ENCODE results near the gene RIN3. TPM values are rescaled to one million over a fixed set of nuclear protein-coding genes. Genes with fewer than 3 reads are reported as not detected.

RIN3 gene
- total and polyA plus RNA-seq, 4 donors, result 3.4 to 7.4 (median 5.2) TPM

DNA sequence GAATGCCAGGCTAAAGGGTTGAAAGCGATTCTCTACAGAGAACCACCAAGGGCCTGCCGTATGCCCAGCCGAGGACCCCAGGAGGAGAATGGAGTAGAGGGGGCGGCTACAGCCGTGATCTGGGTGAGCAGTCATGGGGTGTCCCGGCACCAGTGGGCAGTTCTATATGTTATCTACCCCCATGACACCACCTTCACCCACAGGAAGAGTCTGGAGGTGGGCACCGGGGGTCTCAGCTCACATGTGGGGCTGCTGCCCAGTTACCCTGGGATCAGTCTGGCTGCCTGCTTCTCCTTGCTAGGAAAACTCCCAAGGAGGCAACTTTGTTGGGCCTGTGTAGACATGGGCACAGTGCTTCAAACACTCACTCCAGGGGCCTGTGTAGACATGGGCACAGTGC lies 135.5 kb downstream of the RIN3 start:
- Histone ChIP-seq H3K27me3 (ENCODE audit: control insufficient read depth, insufficient read depth, low read length) (no peaks in the 10 kb centered on the region), H3K27ac (ENCODE audit: low read depth, low read length) (no peak overlapping the region), H3K4me3 (ENCODE audit: low read depth, low read length) (no peak overlapping the region), H3K9me3 (ENCODE audit: control insufficient read depth, insufficient read depth, low read length) (peaks cover 3% of the 10 kb centered on the region), H3K36me3 (ENCODE audit: control insufficient read depth, insufficient read depth, low read length) (peaks cover 12% of the 10 kb centered on the region), H3K4me1 (ENCODE audit: control insufficient read depth, insufficient read depth, low read length) (no peaks in the 10 kb centered on the region)
- WGBS (ENCODE audit: insufficient coverage), result 100% methylated on average over 5 of the region's 7 CpGs
- no peak for DNase-seq (ENCODE audit: low read depth in 4 of 6, low spot score in 6 of 6)

DNA sequence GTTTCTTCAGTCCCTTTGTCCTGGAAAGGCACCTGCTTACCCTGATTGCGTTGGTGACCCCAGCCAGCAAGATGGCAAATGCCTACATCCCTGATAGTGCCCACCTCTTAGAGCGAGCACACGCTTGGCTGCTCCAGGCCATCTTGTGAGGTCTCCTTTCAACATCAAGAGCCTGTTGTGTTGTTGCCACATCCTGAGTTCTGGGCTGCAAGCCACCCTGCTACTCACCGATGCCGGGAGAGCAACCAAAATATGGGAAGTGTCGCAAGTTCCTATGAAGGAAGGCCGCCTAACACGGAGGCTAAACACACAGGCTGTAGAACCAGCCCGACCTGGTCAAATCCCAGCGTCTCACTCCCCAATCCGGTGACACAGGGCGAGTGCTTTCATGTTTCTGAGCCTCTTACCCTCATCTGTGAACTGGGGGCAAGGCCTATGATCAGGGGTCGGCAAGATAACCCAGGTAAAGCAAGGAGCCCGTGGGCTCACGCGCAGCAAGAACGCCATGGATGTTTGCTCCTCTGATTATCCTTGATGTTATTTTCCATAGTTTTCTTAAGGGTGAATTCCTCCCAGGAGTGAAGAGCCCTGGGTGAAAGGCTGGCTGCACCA lies 136.5 kb downstream of the RIN3 start:
- WGBS (ENCODE audit: insufficient coverage), result 85% methylated on average over 12 of the region's 17 CpGs
- peak in 1 of 6 donors; percentile 10 for DNase-seq (ENCODE audit: low read depth in 4 of 6, low spot score in 6 of 6)
- Histone ChIP-seq H3K27me3 (ENCODE audit: control insufficient read depth, insufficient read depth, low read length) (no peaks in the 10 kb centered on the region), H3K27ac (ENCODE audit: low read depth, low read length) (no peak overlapping the region), H3K9me3 (ENCODE audit: control insufficient read depth, insufficient read depth, low read length) (peaks cover 3% of the 10 kb centered on the region), H3K36me3 (ENCODE audit: control insufficient read depth, insufficient read depth, low read length) (peaks cover 12% of the 10 kb centered on the region), H3K4me3 (ENCODE audit: low read depth, low read length) (no peak overlapping the region), H3K4me1 (ENCODE audit: control insufficient read depth, insufficient read depth, low read length) (no peaks in the 10 kb centered on the region)

- Histone ChIP-seq H3K4me3 (ENCODE audit: low read depth, low read length) (no peak overlapping the region), H3K36me3 (ENCODE audit: control insufficient read depth, insufficient read depth, low read length) (peaks cover 12% of the 10 kb centered on the region), H3K27me3 (ENCODE audit: control insufficient read depth, insufficient read depth, low read length) (no peaks in the 10 kb centered on the region), H3K4me1 (ENCODE audit: control insufficient read depth, insufficient read depth, low read length) (no peaks in the 10 kb centered on the region), H3K27ac (ENCODE audit: low read depth, low read length) (no peak overlapping the region), H3K9me3 (ENCODE audit: control insufficient read depth, insufficient read depth, low read length) (no peaks in the 10 kb centered on the region)
- 95% methylated on average over 11 of the region's 12 CpGs for WGBS (ENCODE audit: insufficient coverage)
- DNase-seq (ENCODE audit: low read depth in 4 of 6, low spot score in 6 of 6), result no peak
Measured at GRCh38 chr14:92650581-92651105, 137.1 kb downstream of the RIN3 start.

DNA sequence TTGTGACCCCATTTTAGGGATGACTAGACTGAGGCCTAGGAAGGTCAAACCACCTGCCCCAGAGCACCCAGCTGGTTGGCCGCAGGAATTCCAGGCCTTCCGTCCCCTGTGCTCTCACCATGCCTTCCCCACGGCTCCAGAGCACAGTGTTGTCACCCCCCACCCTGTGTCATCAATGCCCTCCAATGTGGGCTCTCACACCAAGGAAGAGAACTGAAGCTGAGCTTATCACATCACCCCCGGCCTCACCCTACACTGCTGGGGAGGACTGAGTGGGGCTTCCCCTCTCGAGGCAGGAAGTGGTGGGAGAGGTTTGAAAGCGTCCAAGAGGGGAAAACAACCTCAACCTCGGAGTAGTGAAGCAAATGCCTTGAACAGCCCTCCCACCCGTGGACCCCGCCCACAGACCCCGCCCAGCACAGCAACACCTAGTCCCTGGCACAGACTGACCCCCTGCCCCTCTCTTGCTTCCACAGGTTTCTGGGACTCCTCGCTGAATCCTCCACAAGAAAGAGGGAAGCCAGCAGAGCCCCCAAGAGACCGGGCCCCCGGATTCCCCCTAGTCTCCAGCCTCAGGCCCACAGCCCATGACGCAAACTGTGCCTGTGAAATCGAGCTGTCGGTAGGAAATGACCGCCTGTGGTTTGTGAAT lies 137.7 kb downstream of the RIN3 start:
- no peak overlapping the region for H3K27ac ChIP-seq (ENCODE audit: low read depth, low read length)
- WGBS (ENCODE audit: insufficient coverage), result 75% methylated on average over 10 of the region's 17 CpGs
- peaks cover 12% of the 10 kb centered on the region for H3K36me3 ChIP-seq (ENCODE audit: control insufficient read depth, insufficient read depth, low read length)
- H3K4me3 ChIP-seq (ENCODE audit: low read depth, low read length), result no peak overlapping the region
- no peak for DNase-seq (ENCODE audit: low read depth in 4 of 6, low spot score in 6 of 6)
- H3K4me1 ChIP-seq (ENCODE audit: control insufficient read depth, insufficient read depth, low read length), result no peaks in the 10 kb centered on the region
- H3K9me3 ChIP-seq (ENCODE audit: control insufficient read depth, insufficient read depth, low read length), result no peaks in the 10 kb centered on the region
- no peaks in the 10 kb centered on the region for H3K27me3 ChIP-seq (ENCODE audit: control insufficient read depth, insufficient read depth, low read length)

- Histone ChIP-seq H3K4me1 (ENCODE audit: control insufficient read depth, insufficient read depth, low read length) (no peaks in the 10 kb centered on the region), H3K27ac (ENCODE audit: low read depth, low read length) (no peak overlapping the region), H3K36me3 (ENCODE audit: control insufficient read depth, insufficient read depth, low read length) (peaks cover 12% of the 10 kb centered on the region), H3K9me3 (ENCODE audit: control insufficient read depth, insufficient read depth, low read length) (no peaks in the 10 kb centered on the region), H3K27me3 (ENCODE audit: control insufficient read depth, insufficient read depth, low read length) (no peaks in the 10 kb centered on the region), H3K4me3 (ENCODE audit: low read depth, low read length) (no peak overlapping the region)
- no peak for DNase-seq (ENCODE audit: low read depth in 4 of 6, low spot score in 6 of 6)
- WGBS (ENCODE audit: insufficient coverage), result 80% methylated on average over 21 of the region's 27 CpGs
Measured at GRCh38 chr14:92651758-92652406, 138.3 kb downstream of the RIN3 start.

GRCh38 chr14:92652413-92653151 lies 139.0 kb downstream of the RIN3 start:
- Histone ChIP-seq H3K27ac (ENCODE audit: low read depth, low read length) (no peak overlapping the region), H3K4me1 (ENCODE audit: control insufficient read depth, insufficient read depth, low read length) (no peaks in the 10 kb centered on the region), H3K36me3 (ENCODE audit: control insufficient read depth, insufficient read depth, low read length) (peaks cover 13% of the 10 kb centered on the region), H3K27me3 (ENCODE audit: control insufficient read depth, insufficient read depth, low read length) (no peaks in the 10 kb centered on the region), H3K4me3 (ENCODE audit: low read depth, low read length) (no peak overlapping the region), H3K9me3 (ENCODE audit: control insufficient read depth, insufficient read depth, low read length) (no peaks in the 10 kb centered on the region)
- no peak for DNase-seq (ENCODE audit: low read depth in 4 of 6, low spot score in 6 of 6)
- 90% methylated on average over 26 of the region's 26 CpGs for WGBS (ENCODE audit: insufficient coverage)

DNA sequence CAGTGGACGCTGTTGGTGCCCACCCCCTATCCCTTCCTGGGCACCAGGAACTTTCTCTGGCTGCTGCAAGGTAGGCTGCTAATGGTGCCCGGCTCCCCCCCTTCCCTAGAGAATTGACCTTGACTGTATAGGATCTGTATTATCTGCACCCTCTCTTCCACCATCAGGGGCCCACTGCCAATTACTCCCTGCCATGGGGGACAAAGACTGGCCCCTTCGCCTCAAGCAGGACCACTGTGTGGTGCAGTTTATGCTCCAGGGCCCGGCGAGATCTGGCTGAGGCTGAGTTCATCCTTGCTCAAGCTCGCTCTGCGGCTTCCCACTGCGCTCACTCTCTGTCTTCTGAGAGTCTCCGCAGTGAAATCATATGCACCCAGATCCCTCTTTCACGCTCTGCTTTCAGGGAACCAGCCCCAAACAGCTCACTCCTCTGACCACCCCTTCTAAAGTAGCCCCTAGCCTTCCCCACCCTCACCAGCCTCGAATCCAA lies 139.6 kb downstream of the RIN3 start:
- Histone ChIP-seq H3K4me1 (ENCODE audit: control insufficient read depth, insufficient read depth, low read length) (no peaks in the 10 kb centered on the region), H3K27ac (ENCODE audit: low read depth, low read length) (no peak overlapping the region), H3K27me3 (ENCODE audit: control insufficient read depth, insufficient read depth, low read length) (no peaks in the 10 kb centered on the region), H3K9me3 (ENCODE audit: control insufficient read depth, insufficient read depth, low read length) (no peaks in the 10 kb centered on the region), H3K4me3 (ENCODE audit: low read depth, low read length) (no peak overlapping the region), H3K36me3 (ENCODE audit: control insufficient read depth, insufficient read depth, low read length) (peaks cover 14% of the 10 kb centered on the region)
- 85% methylated on average over 9 of the region's 11 CpGs for WGBS (ENCODE audit: insufficient coverage)
- DNase-seq (ENCODE audit: low read depth in 4 of 6, low spot score in 6 of 6), result no peak

- no peak overlapping the region for H3K27ac ChIP-seq (ENCODE audit: low read depth, low read length)
- no peak for DNase-seq (ENCODE audit: low read depth in 4 of 6, low spot score in 6 of 6)
- H3K36me3 ChIP-seq (ENCODE audit: control insufficient read depth, insufficient read depth, low read length), result peaks cover 14% of the 10 kb centered on the region
- H3K4me3 ChIP-seq (ENCODE audit: low read depth, low read length), result no peak overlapping the region
- WGBS (ENCODE audit: insufficient coverage), result 89% methylated on average over 12 of the region's 18 CpGs
- no peaks in the 10 kb centered on the region for H3K4me1 ChIP-seq (ENCODE audit: control insufficient read depth, insufficient read depth, low read length)
- no peaks in the 10 kb centered on the region for H3K9me3 ChIP-seq (ENCODE audit: control insufficient read depth, insufficient read depth, low read length)
- H3K27me3 ChIP-seq (ENCODE audit: control insufficient read depth, insufficient read depth, low read length), result no peaks in the 10 kb centered on the region
Measured at GRCh38 chr14:92654239-92654901, 140.8 kb downstream of the RIN3 start.

Measured in spinal cord (tissue), 10 donors.